Measurements from ENCODE around the gene ITGB8.

DNA sequence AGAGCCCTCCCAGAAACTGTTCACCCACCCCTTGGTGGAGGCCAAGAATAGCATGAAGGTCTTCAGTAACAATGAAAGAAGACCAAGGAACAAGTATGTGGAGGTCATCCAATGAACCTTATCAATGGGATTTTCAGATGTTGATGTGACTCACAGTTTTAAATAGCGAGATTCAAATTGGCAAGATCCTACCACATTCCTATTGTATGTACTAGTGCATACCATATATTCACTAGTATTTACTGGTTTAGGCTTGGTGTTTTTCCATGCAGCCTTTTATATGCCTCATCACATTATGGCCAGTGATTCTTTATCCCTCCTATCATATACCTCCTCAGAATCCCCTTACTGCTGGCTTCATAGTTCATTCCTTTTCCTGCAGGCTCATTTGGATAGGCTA is 54.4 kb downstream of the ITGB8 start:
- TF ChIP-seq, protein P1, sequence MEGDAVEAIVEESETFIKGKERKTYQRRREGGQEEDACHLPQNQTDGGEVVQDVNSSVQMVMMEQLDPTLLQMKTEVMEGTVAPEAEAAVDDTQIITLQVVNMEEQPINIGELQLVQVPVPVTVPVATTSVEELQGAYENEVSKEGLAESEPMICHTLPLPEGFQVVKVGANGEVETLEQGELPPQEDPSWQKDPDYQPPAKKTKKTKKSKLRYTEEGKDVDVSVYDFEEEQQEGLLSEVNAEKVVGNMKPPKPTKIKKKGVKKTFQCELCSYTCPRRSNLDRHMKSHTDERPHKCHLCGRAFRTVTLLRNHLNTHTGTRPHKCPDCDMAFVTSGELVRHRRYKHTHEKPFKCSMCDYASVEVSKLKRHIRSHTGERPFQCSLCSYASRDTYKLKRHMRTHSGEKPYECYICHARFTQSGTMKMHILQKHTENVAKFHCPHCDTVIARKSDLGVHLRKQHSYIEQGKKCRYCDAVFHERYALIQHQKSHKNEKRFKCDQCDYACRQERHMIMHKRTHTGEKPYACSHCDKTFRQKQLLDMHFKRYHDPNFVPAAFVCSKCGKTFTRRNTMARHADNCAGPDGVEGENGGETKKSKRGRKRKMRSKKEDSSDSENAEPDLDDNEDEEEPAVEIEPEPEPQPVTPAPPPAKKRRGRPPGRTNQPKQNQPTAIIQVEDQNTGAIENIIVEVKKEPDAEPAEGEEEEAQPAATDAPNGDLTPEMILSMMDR (IDR thresholded peaks at IDR 0.05; ENCODE audit: poor library complexity, severe bottlenecking) = no peak
- TF ChIP-seq POLR2AphosphoS5 (IDR thresholded peaks at IDR 0.05) (no peak), MXI1 (conservative IDR thresholded peaks at IDR 0.05; ENCODE audit: poor library complexity, severe bottlenecking) (no peak)
